Subcutaneous preadipocyte (primary cell): ENCODE results near the gene AMD1. TPM values are rescaled to one million over a fixed set of nuclear protein-coding genes. Genes with fewer than 3 reads are reported as not detected.

Experiments used
- small RNA-seq: library from RNA; depleted of rRNA; stranded (forward); fragments of <200 nt; gene quantifications from one replicate; pipeline ENCODE3, GENCODE V24; 2012
- total RNA-seq: library from RNA; depleted of rRNA; stranded (reverse); fragments of >200 nt; gene quantifications from 2 replicates; pipeline ENCODE4 v1.2.3, GENCODE V29; 2012

AMD1 gene
- total RNA-seq: 66.9 and 93.4 TPM in 2 replicates

GRCh38 chr6:110873981-110874879 lies at the start of gene AMD1:
TSS of gene AMD1 (plus strand) at chr6:110874785. CDS start at chr6:110875106, 321 bp downstream.

Small RNA genes lying within 50 kb of the gene (small RNA-seq; reads per million reads assigned to genes)
- gene RNU6-1115P (not detected), gene SNORA40C (1.0 reads per million, percentile 60 among the genes with 10 or more reads in this experiment)

Other genes starting within 250 kb of the AMD1 start
- 7.0 and 7.2 TPM in 2 replicates for gene CDK19, start 59.3 kb upstream of the AMD1 start, total RNA-seq
- 38.7 and 46.7 TPM in 2 replicates for gene GTF3C6, start 83.9 kb downstream of the AMD1 start, total RNA-seq
- 31.2 and 33.8 TPM in 2 replicates for gene RPF2, start 107.3 kb downstream of the AMD1 start, total RNA-seq
- under 0.01 TPM in 1 of 2 replicates, not detected in the other for gene SLC16A10, start 212.7 kb downstream of the AMD1 start, total RNA-seq